ENCODE measurements around the gene BCAS4.
"Not testable (repeated sequence)": the region's sequence is repeated elsewhere in the genome, so short reads cannot be mapped to it uniquely, and the experiment has no call there.

The BCAS4 gene

GRCh38 chr20:50881759-50882424, 87.0 kb downstream of the BCAS4 start:
- peaks cover 12% of the 10 kb centered on the region for H3K36me3 Mint-ChIP-seq
- not testable (repeated sequence) for H3K27ac Mint-ChIP-seq, H3K27me3 Mint-ChIP-seq

GRCh38 chr20:50883856-50884255, 89.0 kb downstream of the BCAS4 start:
- Mint-ChIP-seq H3K27me3 (no peaks in the 10 kb centered on the region), H3K9me3 (no peaks in the 10 kb centered on the region), H3K4me1 (no peaks in the 10 kb centered on the region), H3K27ac (no peak overlapping the region), H3K4me3 (no peak overlapping the region), H3K36me3 (peaks cover 13% of the 10 kb centered on the region)

More at GRCh38 chr20:50881759-50882424, 87.0 kb downstream of the BCAS4 start:
- not testable (repeated sequence) for H3K4me1 Mint-ChIP-seq, H3K9me3 Mint-ChIP-seq, H3K4me3 Mint-ChIP-seq

GRCh38 chr20:50885068-50885467, 90.2 kb downstream of the BCAS4 start:
- Mint-ChIP-seq H3K27ac (no peak overlapping the region), H3K27me3 (no peaks in the 10 kb centered on the region), H3K4me1 (no peaks in the 10 kb centered on the region), H3K36me3 (peaks cover 12% of the 10 kb centered on the region), H3K4me3 (no peak overlapping the region), H3K9me3 (no peaks in the 10 kb centered on the region)

GRCh38 chr20:50885781-50886180, 90.9 kb downstream of the BCAS4 start:
- no peaks in the 10 kb centered on the region for H3K9me3 Mint-ChIP-seq
- no peak overlapping the region for H3K27ac Mint-ChIP-seq
- H3K4me1 Mint-ChIP-seq, result peaks cover 3% of the 10 kb centered on the region
- peaks cover 12% of the 10 kb centered on the region for H3K36me3 Mint-ChIP-seq
- H3K4me3 Mint-ChIP-seq, result no peak overlapping the region
- no peaks in the 10 kb centered on the region for H3K27me3 Mint-ChIP-seq

GRCh38 chr20:50886184-50886790, 91.4 kb downstream of the BCAS4 start:
- Mint-ChIP-seq H3K27me3 (no peaks in the 10 kb centered on the region), H3K27ac (peak overlapping the region; percentile 35), H3K9me3 (no peaks in the 10 kb centered on the region), H3K36me3 (peaks cover 12% of the 10 kb centered on the region), H3K4me1 (peaks cover 5% of the 10 kb centered on the region), H3K4me3 (no peak overlapping the region)

GRCh38 chr20:50887576-50887975, 92.7 kb downstream of the BCAS4 start:
- H3K36me3 Mint-ChIP-seq, result peaks cover 11% of the 10 kb centered on the region
- no peaks in the 10 kb centered on the region for H3K9me3 Mint-ChIP-seq

GRCh38 chr20:50891138-50891537, 96.3 kb downstream of the BCAS4 start:
- H3K4me1 Mint-ChIP-seq, result peaks cover 22% of the 10 kb centered on the region
- H3K27me3 Mint-ChIP-seq, result no peaks in the 10 kb centered on the region
- peaks cover 20% of the 10 kb centered on the region for H3K36me3 Mint-ChIP-seq
- no peaks in the 10 kb centered on the region for H3K9me3 Mint-ChIP-seq
- H3K4me3 Mint-ChIP-seq, result no peak overlapping the region
- H3K27ac Mint-ChIP-seq, result no peak overlapping the region

More at GRCh38 chr20:50887576-50887975, 92.7 kb downstream of the BCAS4 start:
- Mint-ChIP-seq H3K27me3 (no peaks in the 10 kb centered on the region), H3K4me1 (peaks cover 11% of the 10 kb centered on the region), H3K4me3 (no peak overlapping the region), H3K27ac (no peak overlapping the region)

GRCh38 chr20:50892394-50892793, 97.5 kb downstream of the BCAS4 start:
- H3K4me3 Mint-ChIP-seq, result no peak overlapping the region
- H3K4me1 Mint-ChIP-seq, result peaks cover 22% of the 10 kb centered on the region
- peak overlapping the region; percentile 93 for H3K27ac Mint-ChIP-seq
- peaks cover 22% of the 10 kb centered on the region for H3K36me3 Mint-ChIP-seq
- no peaks in the 10 kb centered on the region for H3K27me3 Mint-ChIP-seq
- H3K9me3 Mint-ChIP-seq, result no peaks in the 10 kb centered on the region

- H3K4me1 Mint-ChIP-seq, result peaks cover 26% of the 10 kb centered on the region
- no peaks in the 10 kb centered on the region for H3K27me3 Mint-ChIP-seq
- H3K4me3 Mint-ChIP-seq, result no peak overlapping the region
- H3K27ac Mint-ChIP-seq, result no peak overlapping the region
- no peaks in the 10 kb centered on the region for H3K9me3 Mint-ChIP-seq
- H3K36me3 Mint-ChIP-seq, result peaks cover 27% of the 10 kb centered on the region
Observed at GRCh38 chr20:50893620-50894019, 98.8 kb downstream of the BCAS4 start.

GRCh38 chr20:50895111-50895830, 100.4 kb downstream of the BCAS4 start:
- peak overlapping the region; percentile 30 for H3K27ac Mint-ChIP-seq
- no peak overlapping the region for H3K4me3 Mint-ChIP-seq
- H3K4me1 Mint-ChIP-seq, result peaks cover 26% of the 10 kb centered on the region
- no peaks in the 10 kb centered on the region for H3K27me3 Mint-ChIP-seq
- H3K9me3 Mint-ChIP-seq, result no peaks in the 10 kb centered on the region
- H3K36me3 Mint-ChIP-seq, result peaks cover 23% of the 10 kb centered on the region

GRCh38 chr20:50898475-50898874, 103.6 kb downstream of the BCAS4 start:
- Mint-ChIP-seq H3K27me3 (no peaks in the 10 kb centered on the region), H3K4me1 (peaks cover 22% of the 10 kb centered on the region)

GRCh38 chr20:50900261-50900660, 105.4 kb downstream of the BCAS4 start:
- peaks cover 36% of the 10 kb centered on the region for H3K4me1 Mint-ChIP-seq
- H3K36me3 Mint-ChIP-seq, result peaks cover 15% of the 10 kb centered on the region
- H3K9me3 Mint-ChIP-seq, result no peaks in the 10 kb centered on the region
- H3K27ac Mint-ChIP-seq, result no peak overlapping the region
- H3K27me3 Mint-ChIP-seq, result no peaks in the 10 kb centered on the region
- H3K4me3 Mint-ChIP-seq, result no peak overlapping the region

More at GRCh38 chr20:50898475-50898874, 103.6 kb downstream of the BCAS4 start:
- Mint-ChIP-seq H3K36me3 (peaks cover 17% of the 10 kb centered on the region), H3K27ac (peak overlapping the region; percentile 85), H3K9me3 (no peaks in the 10 kb centered on the region), H3K4me3 (no peak overlapping the region)

GRCh38 chr20:50901301-50901700, 106.4 kb downstream of the BCAS4 start:
- no peak overlapping the region for H3K4me3 Mint-ChIP-seq
- H3K27ac Mint-ChIP-seq, result no peak overlapping the region
- peaks cover 15% of the 10 kb centered on the region for H3K36me3 Mint-ChIP-seq
- no peaks in the 10 kb centered on the region for H3K27me3 Mint-ChIP-seq
- H3K9me3 Mint-ChIP-seq, result no peaks in the 10 kb centered on the region
- H3K4me1 Mint-ChIP-seq, result peaks cover 45% of the 10 kb centered on the region

- no peaks in the 10 kb centered on the region for H3K9me3 Mint-ChIP-seq
- H3K36me3 Mint-ChIP-seq, result peaks cover 9% of the 10 kb centered on the region
- H3K27me3 Mint-ChIP-seq, result no peaks in the 10 kb centered on the region
- H3K4me3 Mint-ChIP-seq, result no peak overlapping the region
- peaks cover 50% of the 10 kb centered on the region for H3K4me1 Mint-ChIP-seq
- H3K27ac Mint-ChIP-seq, result peak overlapping the region; percentile 76
Observed at GRCh38 chr20:50903353-50904051, 108.6 kb downstream of the BCAS4 start.

- peaks cover 50% of the 10 kb centered on the region for H3K4me1 Mint-ChIP-seq
- H3K27ac Mint-ChIP-seq, result peak overlapping the region; percentile 85
- no peaks in the 10 kb centered on the region for H3K9me3 Mint-ChIP-seq
- no peaks in the 10 kb centered on the region for H3K27me3 Mint-ChIP-seq
- peaks cover 9% of the 10 kb centered on the region for H3K36me3 Mint-ChIP-seq
- H3K4me3 Mint-ChIP-seq, result no peak overlapping the region
Observed at GRCh38 chr20:50904067-50904570, 109.3 kb downstream of the BCAS4 start.
